Erythroblast (primary cell): ENCODE measurements around the gene PRKG1.

ENCODE experiments used
- GATA1 ChIP-seq: IDR thresholded peaks from 2 replicates; pipeline ENCODE4 v1.6.1; 2011; ENCODE audit warnings: low read depth, mild to moderate bottlenecking, control low read depth, low read length, moderate library complexity
- POLR2A ChIP-seq: IDR thresholded peaks from 2 replicates; pipeline ENCODE4 v1.6.1; 2011; ENCODE audit warnings: mild to moderate bottlenecking, low read length

DNA sequence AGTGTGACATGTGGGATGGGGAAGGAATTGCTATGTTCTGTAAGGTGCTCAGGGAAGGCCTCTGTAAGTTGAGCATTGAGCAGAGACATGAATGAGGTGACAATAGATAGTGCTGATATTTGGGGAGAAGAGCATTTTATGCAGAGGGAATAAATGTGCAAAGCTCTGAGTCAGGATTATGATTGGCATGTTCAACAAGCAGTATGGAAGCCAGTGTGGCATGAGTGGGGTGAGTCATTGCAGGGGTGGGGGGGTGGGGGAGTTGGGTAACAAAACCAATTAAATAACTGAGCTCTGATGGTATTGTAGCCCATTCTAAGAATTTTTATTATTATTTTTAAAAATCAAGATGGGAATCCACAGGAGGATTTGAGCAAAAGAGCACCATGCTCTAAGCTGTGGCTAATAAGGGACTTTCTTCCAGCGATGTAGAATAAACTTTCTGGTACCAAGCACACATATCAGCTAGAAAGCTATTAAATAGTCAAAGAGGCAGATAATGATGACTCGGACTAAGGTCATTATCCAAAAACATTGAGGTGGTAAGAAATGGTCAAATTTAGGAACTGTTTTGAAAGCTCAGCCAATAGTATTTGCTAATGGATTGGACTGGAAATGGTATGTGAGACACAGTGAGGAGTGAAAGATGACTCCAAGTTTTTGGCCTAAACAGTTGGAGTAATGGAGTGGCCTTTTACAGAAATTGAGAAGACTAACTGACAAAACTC lies 96.4 kb downstream of the PRKG1 start:
- no peak for TF ChIP-seq POLR2A
- no peak for TF ChIP-seq GATA1
